Activated naive CD4-positive, alpha-beta T cell treated with anti-CD3 and anti-CD28 coated beads, Interleukin-2, amount 10 ng/mL, durations not matched to agents 7 days and 5 days (primary cell): ENCODE data around the gene CCDC102A.

Experiments
- CTCF ChIA-PET: fragments of 350-600 bp; sonication (Branson Sonifier 250); formaldehyde crosslinking; loops from one replicate; lab custom pipeline; 2021; ENCODE audit warnings: antibody characterized with exemption; lab: Charles Lee
- DNase-seq: peaks from one replicate; pipeline ENCODE4 v3.0.0-alpha.2; 2020
- H3K27ac Mint-ChIP-seq: one replicate; pipeline ENCODE4 v1.8.0; 2021; ENCODE audit warnings: mild to moderate bottlenecking, moderate library complexity, mixed read lengths
- H3K27me3 Mint-ChIP-seq: one replicate; pipeline ENCODE4 v1.8.0; 2021; ENCODE audit warnings: mild to moderate bottlenecking, mixed read lengths
- H3K36me3 Mint-ChIP-seq: one replicate; pipeline ENCODE4 v1.8.0; 2021; ENCODE audit warnings: mixed read lengths
- H3K4me1 Mint-ChIP-seq: one replicate; pipeline ENCODE4 v1.8.0; 2021; ENCODE audit warnings: mixed read lengths
- H3K4me3 Mint-ChIP-seq: one replicate; pipeline ENCODE4 v1.8.0; 2021; ENCODE audit warnings: mild to moderate bottlenecking, moderate library complexity, mixed read lengths
- H3K9me3 Mint-ChIP-seq: one replicate; pipeline ENCODE4 v1.8.0; 2021; ENCODE audit warnings: mixed read lengths

CCDC102A gene

DNA sequence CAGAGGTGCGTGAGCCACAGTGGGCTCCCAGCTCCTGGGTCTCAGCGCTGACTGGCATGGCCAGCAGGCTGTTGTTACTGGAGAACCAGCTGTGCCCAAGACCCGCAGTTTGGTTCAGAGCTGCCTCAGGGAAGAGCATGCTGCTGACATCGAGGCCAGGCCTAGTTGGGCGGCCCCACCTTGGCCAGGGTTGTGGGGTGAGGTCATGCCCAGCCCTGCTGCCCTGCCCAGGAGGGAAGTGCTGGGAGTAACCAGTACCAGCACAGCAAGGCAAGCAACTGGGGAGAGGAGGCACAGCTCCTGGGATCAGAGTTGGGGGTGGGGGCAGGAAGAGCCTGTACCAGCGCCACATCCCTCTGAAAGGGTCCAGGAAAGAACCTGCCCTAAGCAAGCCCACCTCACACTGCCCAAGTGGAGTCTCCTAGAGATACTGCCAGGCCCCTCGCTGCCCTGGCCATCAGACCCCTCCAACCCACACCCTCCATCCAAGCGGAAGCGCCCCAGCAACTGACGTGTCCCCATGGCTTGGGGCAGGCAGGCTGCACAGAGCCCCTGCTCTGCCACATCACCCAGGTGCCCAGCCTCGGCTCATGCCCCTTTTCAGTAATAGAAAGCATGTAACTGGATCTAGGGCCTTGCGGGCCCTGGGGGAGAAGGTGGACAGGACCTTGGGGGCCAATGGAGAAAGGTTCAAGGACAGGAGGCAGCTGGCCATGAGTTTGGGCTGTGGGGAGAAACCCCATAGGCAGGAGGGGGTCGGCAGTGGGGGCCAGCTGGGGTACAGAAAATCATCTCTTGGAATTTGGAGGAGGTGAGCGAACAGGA lies 51.1 kb downstream of the CCDC102A start:
- H3K9me3 Mint-ChIP-seq, result no peaks in the 10 kb centered on the region
- H3K4me1 Mint-ChIP-seq, result peaks cover 13% of the 10 kb centered on the region
- peak overlapping the region; percentile 62 for H3K27ac Mint-ChIP-seq
- peaks cover 42% of the 10 kb centered on the region for H3K27me3 Mint-ChIP-seq
- DNase-seq, result no peak
- H3K4me3 Mint-ChIP-seq, result peak overlapping the region; percentile 75
- no peaks in the 10 kb centered on the region for H3K36me3 Mint-ChIP-seq
- CTCF ChIA-PET, result interaction anchor here (1.4 to 4.3 kb wide), 3 partner anchors 11 to 34 kb away, joined by 3 to 23 read pairs (median 18); partner anchors contain the start of gene POLR2C

DNA sequence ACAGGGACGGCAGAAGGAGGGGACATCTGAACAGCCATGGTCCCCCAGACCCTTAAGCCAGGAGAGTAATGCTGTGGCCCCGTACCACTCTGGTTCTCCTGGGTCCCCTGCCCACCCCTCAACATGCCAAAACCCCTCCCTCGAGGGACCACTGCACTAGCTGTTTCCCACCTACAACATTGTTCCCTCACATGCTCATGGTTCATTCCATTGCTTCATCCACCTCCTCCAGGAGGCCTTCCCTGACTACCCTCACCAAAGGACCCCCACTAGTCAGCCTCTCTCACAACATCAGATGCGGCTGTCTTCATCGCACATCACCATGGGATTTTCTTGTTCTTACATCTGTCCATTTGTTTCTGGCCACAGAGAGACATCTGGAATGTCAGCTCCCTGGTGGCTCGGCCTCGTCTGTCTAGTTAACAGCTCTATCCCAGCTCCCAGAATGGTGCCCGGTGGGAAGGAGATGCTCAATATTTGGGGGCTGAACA lies 51.8 kb downstream of the CCDC102A start:
- no peaks in the 10 kb centered on the region for H3K9me3 Mint-ChIP-seq
- H3K4me1 Mint-ChIP-seq, result peaks cover 13% of the 10 kb centered on the region
- H3K27ac Mint-ChIP-seq, result no peak overlapping the region
- H3K27me3 Mint-ChIP-seq, result peaks cover 43% of the 10 kb centered on the region
- CTCF ChIA-PET, result interaction anchor here (1.4 to 4.3 kb wide), 2 partner anchors 22 to 35 kb away, joined by 3 to 18 read pairs; partner anchors contain the start of gene POLR2C
- DNase-seq, result no peak
- no peak overlapping the region for H3K4me3 Mint-ChIP-seq
- H3K36me3 Mint-ChIP-seq, result no peaks in the 10 kb centered on the region

DNA sequence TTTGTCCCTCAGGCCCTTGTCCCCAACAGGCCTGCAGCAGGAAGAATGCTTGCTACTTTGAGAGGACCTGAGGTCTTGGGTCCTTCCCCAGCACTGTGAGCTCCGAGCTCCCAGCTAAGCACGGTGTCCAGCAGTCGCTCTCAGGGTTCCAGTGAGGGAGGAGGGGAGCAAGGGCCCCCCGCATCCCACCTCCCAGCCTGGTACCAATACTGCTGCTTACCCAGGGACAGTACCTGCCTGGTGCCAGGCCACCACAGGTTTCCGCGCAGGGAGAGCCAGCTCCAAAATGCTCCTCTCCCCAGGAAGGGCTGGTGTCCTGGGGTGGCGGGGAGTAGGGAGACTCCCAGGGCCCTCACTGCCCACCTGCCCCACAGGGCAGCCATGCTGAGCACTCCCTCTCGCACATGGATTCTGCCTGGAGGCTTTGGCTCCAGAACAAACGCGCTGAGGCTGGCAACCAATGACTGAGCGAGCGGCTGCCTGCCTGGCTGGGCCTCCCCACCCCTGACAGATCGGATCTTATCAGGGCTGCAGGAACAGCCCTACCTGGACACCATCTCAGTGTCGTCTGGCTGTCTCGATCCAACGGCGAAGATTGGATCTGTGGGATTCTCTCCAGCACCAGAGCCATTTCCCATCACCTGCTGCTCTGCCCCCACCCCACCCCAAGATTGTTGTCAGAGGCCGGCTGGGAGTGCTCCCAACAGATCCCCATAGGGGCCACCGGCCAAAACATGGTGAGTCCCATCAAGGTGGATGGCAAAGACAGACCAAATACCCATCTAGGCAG lies 52.5 kb downstream of the CCDC102A start:
- no peak overlapping the region for H3K4me3 Mint-ChIP-seq
- CTCF ChIA-PET, result interaction anchor here (1.1 to 4.3 kb wide), 4 partner anchors 9 to 36 kb away, joined by 3 to 18 read pairs (median 4); partner anchors contain the start of gene POLR2C
- peaks cover 13% of the 10 kb centered on the region for H3K4me1 Mint-ChIP-seq

DNA sequence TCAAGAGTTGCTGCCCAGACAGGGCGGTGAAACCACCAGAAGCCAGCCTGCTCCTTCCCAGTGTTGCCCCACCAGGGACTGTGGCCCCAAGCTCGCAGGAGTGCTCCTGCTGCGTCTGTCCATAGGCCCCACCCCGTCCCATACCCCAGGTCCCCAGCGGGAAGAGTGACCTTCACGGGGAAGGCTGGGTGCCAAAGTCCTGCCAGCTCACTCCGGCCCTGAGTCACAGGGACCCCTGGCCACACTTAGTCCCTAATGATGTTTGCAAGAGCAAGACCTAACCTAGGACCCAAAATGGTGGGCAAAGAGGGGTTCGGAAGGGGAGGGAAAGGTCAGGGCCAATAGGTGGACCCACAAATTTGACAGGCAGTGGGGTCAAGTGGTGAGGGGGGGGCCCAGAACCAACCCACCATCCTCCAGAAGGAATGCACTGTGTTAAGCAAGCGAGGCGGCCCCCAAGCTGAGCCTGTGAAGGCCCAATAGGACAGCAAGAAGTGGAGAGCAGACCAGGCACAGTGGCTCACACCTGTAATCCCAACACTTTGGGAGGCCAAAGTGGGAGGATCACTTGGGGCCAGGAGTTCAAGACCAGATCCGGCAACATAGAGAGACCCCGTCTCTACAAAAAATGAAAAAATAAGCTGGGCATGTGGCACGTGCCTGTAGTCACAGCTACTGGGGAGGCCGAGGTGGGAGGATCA lies 53.4 kb downstream of the CCDC102A start:
- peaks cover 43% of the 10 kb centered on the region for H3K27me3 Mint-ChIP-seq
- no peak for DNase-seq
- CTCF ChIA-PET, result interaction anchor here (1.1 to 1.2 kb wide), 2 partner anchors 8 to 37 kb away, joined by 4 read pairs; no protein-coding TSS in a partner anchor
- no peak overlapping the region for H3K4me3 Mint-ChIP-seq
- peaks cover 13% of the 10 kb centered on the region for H3K4me1 Mint-ChIP-seq
- H3K27ac Mint-ChIP-seq, result no peak overlapping the region
- no peaks in the 10 kb centered on the region for H3K9me3 Mint-ChIP-seq
- no peaks in the 10 kb centered on the region for H3K36me3 Mint-ChIP-seq

More for the DNA sequence above, 52.5 kb downstream of the CCDC102A start:
- DNase-seq, result no peak
- no peaks in the 10 kb centered on the region for H3K36me3 Mint-ChIP-seq
- H3K27me3 Mint-ChIP-seq, result peaks cover 43% of the 10 kb centered on the region
- H3K27ac Mint-ChIP-seq, result no peak overlapping the region
- H3K9me3 Mint-ChIP-seq, result no peaks in the 10 kb centered on the region

DNA sequence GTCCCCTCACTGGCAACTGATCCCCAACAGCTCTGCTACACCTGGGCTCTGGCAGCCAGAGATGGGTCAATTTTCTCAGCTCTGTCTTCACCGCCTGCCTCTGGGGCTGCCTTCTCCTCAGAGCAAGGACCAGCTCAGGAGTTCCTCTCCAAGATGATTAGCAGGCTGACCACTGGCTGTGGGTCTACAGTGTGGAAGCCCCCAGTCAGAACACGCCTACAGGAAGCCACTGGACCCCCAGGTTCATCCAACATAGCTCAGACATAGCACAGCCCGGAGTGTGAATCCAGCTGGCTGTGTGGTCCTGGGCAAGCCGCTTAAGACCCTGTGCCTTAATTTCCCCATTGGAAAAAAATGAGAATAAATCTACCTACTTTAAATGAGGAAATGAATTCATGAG lies 55.0 kb downstream of the CCDC102A start:
- CTCF ChIA-PET, result interaction anchor here (1.0 to 2.4 kb wide), 4 partner anchors 19 to 63 kb away, joined by 3 to 14 read pairs (median 4); partner anchors contain the start of gene POLR2C
- peaks cover 43% of the 10 kb centered on the region for H3K27me3 Mint-ChIP-seq
- DNase-seq, result no peak
- peaks cover 11% of the 10 kb centered on the region for H3K4me1 Mint-ChIP-seq
- no peaks in the 10 kb centered on the region for H3K9me3 Mint-ChIP-seq
- no peak overlapping the region for H3K4me3 Mint-ChIP-seq
- H3K36me3 Mint-ChIP-seq, result no peaks in the 10 kb centered on the region
- no peak overlapping the region for H3K27ac Mint-ChIP-seq

DNA sequence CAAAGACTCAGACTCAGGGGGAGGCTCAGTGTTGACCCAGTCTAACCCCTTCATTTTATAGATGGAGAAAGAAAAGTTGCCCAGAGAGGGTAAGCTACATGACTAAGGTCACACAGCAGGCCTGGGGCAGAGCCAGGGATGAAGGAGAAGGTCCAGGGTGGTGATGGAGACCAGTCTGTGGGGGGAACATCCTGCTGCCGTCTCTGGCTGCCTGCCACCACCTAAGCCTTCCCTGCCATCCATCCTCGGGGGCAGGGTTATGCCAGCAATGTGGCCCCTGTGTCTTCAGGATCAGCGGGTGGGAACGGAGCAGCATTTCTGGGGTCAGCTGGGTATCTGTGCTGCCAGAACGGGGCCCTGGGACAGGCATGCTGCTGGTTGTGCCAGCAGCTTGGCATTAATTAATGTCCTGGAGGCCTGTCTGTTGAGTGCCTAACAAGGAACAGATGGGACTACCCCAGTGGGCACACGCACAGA lies 55.6 kb downstream of the CCDC102A start:
- Mint-ChIP-seq H3K4me3 (no peak overlapping the region), H3K27ac (no peak overlapping the region), H3K36me3 (no peaks in the 10 kb centered on the region), H3K4me1 (peaks cover 14% of the 10 kb centered on the region), H3K27me3 (peaks cover 40% of the 10 kb centered on the region), H3K9me3 (no peaks in the 10 kb centered on the region)
- CTCF ChIA-PET, result interaction anchor here (1.0 to 2.4 kb wide), 4 partner anchors 18 to 62 kb away, joined by 3 to 14 read pairs (median 4); partner anchors contain the start of gene POLR2C
- no peak for DNase-seq

DNA sequence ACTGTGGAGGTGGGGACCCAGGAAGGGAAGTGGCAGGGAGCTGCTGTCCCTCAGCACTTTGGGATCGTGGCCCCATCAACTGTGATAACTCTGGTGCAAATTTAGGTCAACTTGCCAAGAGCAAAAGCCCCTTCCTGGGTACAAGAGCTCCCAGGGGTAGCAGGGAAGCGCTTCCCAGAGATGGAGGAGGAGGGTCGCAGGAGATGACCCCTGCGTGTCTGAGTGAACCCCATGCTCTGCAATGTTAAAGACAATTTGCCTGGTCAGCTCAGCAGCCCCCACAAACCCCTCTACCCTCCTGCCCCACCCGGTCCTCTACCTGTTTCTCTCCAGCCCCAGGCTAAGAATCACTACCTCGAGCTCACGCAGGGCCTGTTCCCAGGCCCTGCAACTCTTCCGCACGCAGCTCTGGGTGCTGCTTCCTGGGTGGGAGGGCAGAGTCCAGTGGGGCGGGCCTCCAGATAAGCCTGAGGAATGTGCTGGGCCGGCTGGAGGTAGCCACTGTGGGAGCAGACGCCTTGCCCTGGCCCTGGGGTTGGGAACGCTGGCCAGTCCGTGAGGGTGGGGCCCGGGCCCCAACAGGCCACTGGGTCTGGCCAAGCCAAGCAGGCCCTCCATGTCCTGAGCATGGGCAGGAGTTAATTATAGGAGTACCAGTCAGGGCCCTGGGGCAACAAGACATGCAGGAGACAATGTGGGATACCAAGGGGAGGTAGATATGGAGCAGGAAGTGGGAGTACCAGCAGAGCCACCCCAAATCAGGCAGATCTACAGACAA lies 56.2 kb downstream of the CCDC102A start:
- DNase-seq, result no peak
- H3K4me3 Mint-ChIP-seq, result no peak overlapping the region
- H3K9me3 Mint-ChIP-seq, result no peaks in the 10 kb centered on the region
- no peak overlapping the region for H3K27ac Mint-ChIP-seq
- CTCF ChIA-PET, result interaction anchor here (1.0 to 2.4 kb wide), 2 partner anchors 39 to 61 kb away, joined by 3 to 14 read pairs; no protein-coding TSS in a partner anchor
- peaks cover 16% of the 10 kb centered on the region for H3K4me1 Mint-ChIP-seq
- H3K36me3 Mint-ChIP-seq, result no peaks in the 10 kb centered on the region
- H3K27me3 Mint-ChIP-seq, result peaks cover 34% of the 10 kb centered on the region

DNA sequence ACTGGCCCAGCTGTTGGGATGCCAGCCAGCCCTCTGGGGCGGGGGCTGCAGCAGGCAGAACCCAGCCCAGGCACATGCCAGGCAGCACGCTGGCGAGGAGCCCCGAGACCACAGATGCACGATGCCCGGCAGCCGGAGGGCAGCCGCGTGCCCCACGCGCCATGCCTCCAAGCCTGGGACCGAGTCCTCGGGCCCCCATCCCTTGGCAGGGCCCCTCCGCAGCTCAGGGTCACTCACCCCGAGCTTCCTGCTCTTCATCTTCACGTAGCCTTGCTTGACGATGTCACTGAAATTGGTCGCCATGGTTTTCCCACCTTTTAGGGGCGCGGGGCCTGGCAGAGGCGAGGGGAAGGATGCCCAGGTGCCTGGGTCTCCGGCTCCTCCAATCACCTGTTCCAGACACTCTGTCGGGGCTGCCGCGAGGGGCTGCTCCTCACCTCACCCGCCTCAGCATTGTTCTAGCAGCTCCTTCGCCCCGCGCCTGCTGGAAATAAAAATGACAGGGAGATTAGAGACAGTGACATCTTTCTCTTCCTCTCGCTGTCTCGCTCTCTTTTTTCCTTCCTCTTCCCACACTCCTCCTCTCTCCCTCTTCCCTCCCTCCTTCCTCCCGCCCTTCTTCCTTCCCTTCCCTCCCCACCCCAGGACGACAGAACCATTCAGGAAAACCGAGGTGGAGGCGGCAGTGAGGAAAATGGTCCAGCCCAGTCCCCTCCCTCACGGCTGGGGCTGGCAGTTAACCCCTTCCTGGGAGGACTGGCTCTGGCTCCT lies 57.0 kb downstream of the CCDC102A start:
- Mint-ChIP-seq H3K27ac (no peak overlapping the region), H3K27me3 (peaks cover 26% of the 10 kb centered on the region), H3K36me3 (no peaks in the 10 kb centered on the region), H3K4me1 (peaks cover 20% of the 10 kb centered on the region), H3K9me3 (no peaks in the 10 kb centered on the region), H3K4me3 (no peak overlapping the region)
- CTCF ChIA-PET, result interaction anchor here (2.4 to 9.5 kb wide), 2 partner anchors 39 to 40 kb away, joined by 14 to 79 read pairs; no protein-coding TSS in a partner anchor
- DNase-seq, result no peak

DNA sequence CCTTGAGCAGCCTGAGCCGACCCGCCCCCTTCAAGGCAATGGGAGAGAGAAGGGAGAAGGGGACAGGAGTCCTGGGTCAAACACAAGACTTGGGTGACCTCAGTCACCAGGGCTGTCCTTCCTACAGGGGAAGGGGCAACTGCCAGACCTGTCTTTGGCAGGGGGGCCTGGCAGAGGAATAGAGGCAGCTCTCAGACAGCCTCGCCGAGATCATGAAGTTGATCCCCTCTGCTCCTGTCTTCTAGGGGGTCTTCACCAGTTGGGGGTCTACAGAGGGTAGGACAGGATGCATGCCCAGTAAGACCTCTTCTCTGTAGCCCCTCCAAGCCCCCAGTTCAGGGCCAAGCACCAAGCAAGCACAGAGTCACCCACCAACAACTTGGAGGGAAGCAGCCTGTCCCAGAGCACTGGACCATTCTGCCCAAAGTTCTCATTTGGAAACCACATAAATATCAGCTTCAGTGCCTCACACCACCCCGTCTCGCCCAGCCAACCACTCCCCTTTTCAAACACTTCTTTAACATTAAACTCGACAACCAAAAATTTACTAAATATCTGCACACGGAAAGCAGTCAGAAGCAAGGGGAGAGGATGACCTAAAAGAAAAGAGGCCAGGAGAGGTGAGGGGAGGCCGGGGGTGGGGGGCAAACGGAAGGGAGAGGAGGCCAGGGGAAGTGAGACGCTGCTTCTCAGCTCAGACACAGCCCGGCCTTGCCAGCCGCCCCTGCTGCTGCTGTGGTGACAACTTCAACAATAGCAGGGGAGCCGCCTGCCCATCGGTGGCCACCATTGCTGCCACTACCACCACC lies 57.8 kb downstream of the CCDC102A start:
- CTCF ChIA-PET, result interaction anchor here (1.3 to 9.5 kb wide), 2 partner anchors 9 to 40 kb away, joined by 3 to 79 read pairs; no protein-coding TSS in a partner anchor
- no peak overlapping the region for H3K4me3 Mint-ChIP-seq
- H3K27me3 Mint-ChIP-seq, result peaks cover 18% of the 10 kb centered on the region
- DNase-seq, result no peak
- no peaks in the 10 kb centered on the region for H3K9me3 Mint-ChIP-seq
- H3K27ac Mint-ChIP-seq, result no peak overlapping the region
- no peaks in the 10 kb centered on the region for H3K36me3 Mint-ChIP-seq
- H3K4me1 Mint-ChIP-seq, result peaks cover 20% of the 10 kb centered on the region

DNA sequence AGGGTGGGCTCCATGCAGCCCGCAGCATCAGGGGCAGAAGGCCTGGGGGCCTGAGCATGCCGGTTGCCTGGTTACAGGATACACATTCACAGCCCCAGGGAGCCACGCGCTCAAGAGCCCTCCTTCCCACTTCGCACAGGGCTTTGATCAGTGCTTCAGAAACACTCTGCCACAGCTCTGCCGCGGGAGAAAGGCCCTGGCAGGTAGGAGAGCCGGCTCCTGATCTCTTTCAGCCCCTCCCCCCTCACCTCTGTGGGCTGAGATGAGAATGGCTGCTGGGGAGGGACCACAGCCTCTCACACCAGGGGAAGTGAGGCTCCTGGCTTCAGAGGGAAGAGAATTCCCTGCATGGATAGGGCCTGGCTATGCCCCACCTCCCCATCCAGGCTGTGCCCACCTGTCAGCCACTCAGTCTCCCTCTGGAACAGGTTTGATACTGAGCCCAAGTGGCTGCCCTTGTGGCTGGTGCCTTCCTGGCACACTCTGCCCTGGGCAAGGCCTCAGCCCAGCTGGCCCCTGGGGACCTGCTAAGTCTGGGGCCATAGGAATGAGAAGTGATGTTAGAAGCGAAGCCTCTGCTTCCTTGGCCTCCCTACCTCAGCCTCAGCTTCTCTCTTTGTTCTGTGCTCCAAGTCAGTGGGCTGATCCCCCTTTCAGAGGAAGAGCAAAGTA lies 58.7 kb downstream of the CCDC102A start:
- Mint-ChIP-seq H3K4me3 (no peak overlapping the region), H3K27me3 (peaks cover 13% of the 10 kb centered on the region), H3K36me3 (no peaks in the 10 kb centered on the region), H3K27ac (no peak overlapping the region), H3K4me1 (peaks cover 20% of the 10 kb centered on the region), H3K9me3 (no peaks in the 10 kb centered on the region)
- DNase-seq, result no peak
- CTCF ChIA-PET, result interaction anchor here (0.7 to 9.5 kb wide), 3 partner anchors 10 to 41 kb away, joined by 3 to 79 read pairs (median 3); no protein-coding TSS in a partner anchor
